Ishikawa (cell line): Measurements from ENCODE around the gene MORC3.
A peak's percentile ranks its signal among the peaks of the same experiment; 100 is the strongest.

Experiments used
- CEBPB ChIP-seq: IDR thresholded peaks from 2 replicates; pipeline ENCODE4 v1.6.1; 2012
- CREB1 ChIP-seq: IDR thresholded peaks from 2 replicates; pipeline ENCODE4 v1.6.1; 2012; ENCODE audit warnings: low read depth
- EGR1 ChIP-seq: IDR thresholded peaks from 2 replicates; pipeline ENCODE4 v1.6.1; 2012
- EP300 ChIP-seq: IDR thresholded peaks from 2 replicates; pipeline ENCODE4 v1.6.1; 2012; ENCODE audit warnings: borderline replicate concordance
- FOXM1 ChIP-seq: IDR thresholded peaks from 2 replicates; pipeline ENCODE4 v1.6.1; 2012; ENCODE audit warnings: low read depth, borderline replicate concordance
- NFIC ChIP-seq: IDR thresholded peaks from 2 replicates; pipeline ENCODE4 v1.6.1; 2012
- RAD21 ChIP-seq: IDR thresholded peaks from 2 replicates; pipeline ENCODE4 v1.6.1; 2012; ENCODE audit warnings: low read depth
- TAF1 ChIP-seq: IDR thresholded peaks from 2 replicates; pipeline ENCODE4 v1.6.1; 2012; ENCODE audit warnings: low read depth, mild to moderate bottlenecking
- TCF12 ChIP-seq: IDR thresholded peaks from 2 replicates; pipeline ENCODE4 v1.6.1; 2012; ENCODE audit warnings: low read depth
- TEAD4 ChIP-seq: IDR thresholded peaks from 2 replicates; pipeline ENCODE4 v1.6.1; 2012
- YY1 ChIP-seq: IDR thresholded peaks from 2 replicates; pipeline ENCODE4 v1.6.1; 2012; ENCODE audit warnings: low read depth
- ZBTB7A ChIP-seq: IDR thresholded peaks from 2 replicates; pipeline ENCODE4 v1.6.1; 2012; ENCODE audit warnings: low read depth
- TF ChIP-seq, protein P1 (sequence below): IDR thresholded peaks from 2 replicates; pipeline ENCODE4 v1.6.1; 2012; ENCODE audit warnings: low read depth, mild to moderate bottlenecking
- TF ChIP-seq, protein P2 (sequence below): IDR thresholded peaks from 2 replicates; pipeline ENCODE4 v1.6.1; 2012
- TF ChIP-seq, protein P3 (sequence below): IDR thresholded peaks from 2 replicates; pipeline ENCODE4 v1.6.1; 2012

MORC3 gene

DNA sequence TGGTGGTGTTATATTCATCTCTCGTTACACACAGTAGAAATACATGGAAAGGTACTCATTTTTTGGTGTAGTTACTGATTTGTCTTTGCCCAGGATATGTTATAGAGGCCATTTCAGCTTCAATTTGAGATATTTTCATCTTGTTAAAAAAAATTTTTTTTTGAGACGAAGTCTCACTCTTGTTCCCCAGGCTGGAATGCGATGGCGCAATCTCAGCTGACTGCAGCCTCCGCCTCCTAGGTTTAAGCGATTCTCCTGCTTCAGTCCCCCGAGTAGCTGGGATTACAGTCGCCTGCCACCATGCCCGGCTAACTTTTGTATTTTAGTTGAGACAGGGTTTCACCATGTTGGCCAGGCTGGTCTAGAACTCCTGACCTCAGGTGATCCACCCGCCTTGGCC lies 19.0 kb downstream of the MORC3 start:
- TF ChIP-seq FOXM1 (no peak), CEBPB (0 out of 2 replicates have a peak, but pooled peaks have one; percentile 22)

DNA sequence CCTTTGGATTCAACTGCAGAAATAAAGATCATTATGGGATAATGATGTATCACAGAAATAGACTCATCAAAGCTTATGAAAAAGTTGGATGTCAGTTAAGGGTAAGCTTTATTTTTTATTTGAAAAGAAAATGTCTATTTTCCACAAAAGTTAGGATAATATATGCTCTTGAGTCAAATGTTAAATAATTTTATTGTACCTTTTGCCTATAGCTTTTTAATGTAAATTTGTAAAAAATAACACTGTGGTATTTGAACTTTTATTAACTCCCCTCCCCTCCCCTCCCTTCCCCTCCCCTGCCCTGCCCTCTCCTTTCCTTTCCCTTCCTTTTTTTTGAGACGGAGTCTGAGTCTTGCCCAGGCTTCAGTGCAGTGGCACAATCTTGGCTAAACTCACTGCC lies 24.9 kb downstream of the MORC3 start:
- TF ChIP-seq EGR1 (no peak), NFIC (no peak), TCF12 (no peak), EP300 (no peak)
- TF ChIP-seq, protein P1, sequence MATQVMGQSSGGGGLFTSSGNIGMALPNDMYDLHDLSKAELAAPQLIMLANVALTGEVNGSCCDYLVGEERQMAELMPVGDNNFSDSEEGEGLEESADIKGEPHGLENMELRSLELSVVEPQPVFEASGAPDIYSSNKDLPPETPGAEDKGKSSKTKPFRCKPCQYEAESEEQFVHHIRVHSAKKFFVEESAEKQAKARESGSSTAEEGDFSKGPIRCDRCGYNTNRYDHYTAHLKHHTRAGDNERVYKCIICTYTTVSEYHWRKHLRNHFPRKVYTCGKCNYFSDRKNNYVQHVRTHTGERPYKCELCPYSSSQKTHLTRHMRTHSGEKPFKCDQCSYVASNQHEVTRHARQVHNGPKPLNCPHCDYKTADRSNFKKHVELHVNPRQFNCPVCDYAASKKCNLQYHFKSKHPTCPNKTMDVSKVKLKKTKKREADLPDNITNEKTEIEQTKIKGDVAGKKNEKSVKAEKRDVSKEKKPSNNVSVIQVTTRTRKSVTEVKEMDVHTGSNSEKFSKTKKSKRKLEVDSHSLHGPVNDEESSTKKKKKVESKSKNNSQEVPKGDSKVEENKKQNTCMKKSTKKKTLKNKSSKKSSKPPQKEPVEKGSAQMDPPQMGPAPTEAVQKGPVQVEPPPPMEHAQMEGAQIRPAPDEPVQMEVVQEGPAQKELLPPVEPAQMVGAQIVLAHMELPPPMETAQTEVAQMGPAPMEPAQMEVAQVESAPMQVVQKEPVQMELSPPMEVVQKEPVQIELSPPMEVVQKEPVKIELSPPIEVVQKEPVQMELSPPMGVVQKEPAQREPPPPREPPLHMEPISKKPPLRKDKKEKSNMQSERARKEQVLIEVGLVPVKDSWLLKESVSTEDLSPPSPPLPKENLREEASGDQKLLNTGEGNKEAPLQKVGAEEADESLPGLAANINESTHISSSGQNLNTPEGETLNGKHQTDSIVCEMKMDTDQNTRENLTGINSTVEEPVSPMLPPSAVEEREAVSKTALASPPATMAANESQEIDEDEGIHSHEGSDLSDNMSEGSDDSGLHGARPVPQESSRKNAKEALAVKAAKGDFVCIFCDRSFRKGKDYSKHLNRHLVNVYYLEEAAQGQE, result no peak

DNA sequence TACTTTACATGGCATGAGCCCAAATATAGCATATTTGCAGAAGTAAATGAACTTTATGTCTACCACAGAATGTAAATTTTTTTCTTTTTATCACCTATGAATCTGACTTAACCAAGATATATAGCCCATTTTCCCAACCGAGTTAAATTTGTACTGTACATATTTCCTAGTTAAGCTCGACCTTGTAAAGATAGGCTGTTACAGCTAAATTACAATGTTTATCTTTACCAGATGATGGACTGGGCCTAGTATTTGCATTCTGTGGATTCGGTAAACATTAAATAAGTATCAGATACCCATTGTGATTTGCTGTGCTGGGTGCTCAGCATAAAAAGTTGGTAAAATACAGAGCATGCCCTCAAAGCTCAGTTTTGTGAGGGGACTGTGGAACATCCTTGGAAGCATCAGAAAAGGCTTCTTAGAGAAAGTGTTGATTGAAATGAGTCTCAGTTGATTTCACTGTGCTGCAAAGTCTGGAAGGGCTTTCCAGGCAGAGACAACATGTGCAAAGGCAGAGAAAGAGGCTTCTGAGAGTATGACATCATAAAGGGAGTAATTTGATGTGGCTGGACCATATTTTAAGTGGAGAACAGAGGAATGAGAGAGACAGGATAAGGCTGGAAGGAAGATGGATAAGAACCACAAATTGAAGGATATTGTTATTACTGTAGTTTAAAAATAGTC lies 27.4 kb downstream of the MORC3 start:
- TF ChIP-seq TAF1 (no peak), FOXM1 (no peak), TEAD4 (no peak), CEBPB (no peak), TCF12 (no peak), EGR1 (no peak), NFIC (no peak), RAD21 (no peak), YY1 (no peak), CREB1 (no peak)
- TF ChIP-seq, protein P2, sequence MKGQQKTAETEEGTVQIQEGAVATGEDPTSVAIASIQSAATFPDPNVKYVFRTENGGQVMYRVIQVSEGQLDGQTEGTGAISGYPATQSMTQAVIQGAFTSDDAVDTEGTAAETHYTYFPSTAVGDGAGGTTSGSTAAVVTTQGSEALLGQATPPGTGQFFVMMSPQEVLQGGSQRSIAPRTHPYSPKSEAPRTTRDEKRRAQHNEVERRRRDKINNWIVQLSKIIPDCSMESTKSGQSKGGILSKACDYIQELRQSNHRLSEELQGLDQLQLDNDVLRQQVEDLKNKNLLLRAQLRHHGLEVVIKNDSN, result no peak
- TF ChIP-seq, protein P3, sequence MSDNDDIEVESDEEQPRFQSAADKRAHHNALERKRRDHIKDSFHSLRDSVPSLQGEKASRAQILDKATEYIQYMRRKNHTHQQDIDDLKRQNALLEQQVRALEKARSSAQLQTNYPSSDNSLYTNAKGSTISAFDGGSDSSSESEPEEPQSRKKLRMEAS, result no peak

DNA sequence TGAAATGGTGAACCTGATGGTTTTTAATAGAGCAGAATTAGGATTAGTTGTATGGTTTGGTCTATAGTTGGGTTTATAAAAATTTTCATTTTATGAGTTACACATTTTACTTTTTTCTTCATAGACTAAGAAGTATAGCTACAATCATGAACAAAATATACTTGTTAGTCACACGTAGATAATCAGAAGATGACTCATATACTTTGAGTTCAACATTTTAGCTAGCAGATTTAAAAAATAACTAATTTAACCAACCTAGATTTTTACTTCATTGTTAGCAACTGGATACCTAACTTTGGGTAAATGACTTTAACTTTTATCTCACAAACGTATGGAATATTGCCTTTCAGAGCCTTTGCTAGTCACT lies 27.9 kb downstream of the MORC3 start:
- TF ChIP-seq FOXM1, result no peak
- TF ChIP-seq, protein P3, result no peak
- TF ChIP-seq EP300, result no peak
- TF ChIP-seq NFIC, result no peak
- TF ChIP-seq CEBPB, result no peak
- TF ChIP-seq, protein P2, result no peak
- TF ChIP-seq EGR1, result no peak
- no peak for TF ChIP-seq TAF1
- no peak for TF ChIP-seq ZBTB7A
- TF ChIP-seq CREB1, result no peak

DNA sequence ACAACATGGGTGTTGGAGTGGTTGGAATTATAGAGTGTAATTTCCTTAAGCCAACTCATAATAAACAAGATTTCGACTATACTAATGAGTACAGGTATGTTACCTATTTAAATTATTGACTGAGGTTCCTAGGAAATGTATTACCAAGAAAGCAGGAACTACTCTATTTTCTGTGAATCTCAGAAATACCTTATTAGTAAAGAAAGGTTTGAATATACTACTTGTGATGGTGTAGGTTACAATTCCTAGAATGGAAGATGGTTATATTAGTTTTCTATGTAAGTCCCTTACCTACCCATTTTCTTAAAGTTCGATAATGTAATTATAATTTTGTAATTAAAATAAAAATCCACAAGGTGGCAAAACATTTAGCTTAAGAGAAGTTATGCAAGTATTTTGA lies 29.3 kb downstream of the MORC3 start:
- TF ChIP-seq FOXM1, result no peak
- TF ChIP-seq, protein P3, result no peak
- TF ChIP-seq NFIC, result no peak
- TF ChIP-seq EP300, result no peak
- no peak for TF ChIP-seq YY1
- TF ChIP-seq, protein P2, result no peak
- TF ChIP-seq TEAD4, result no peak

DNA sequence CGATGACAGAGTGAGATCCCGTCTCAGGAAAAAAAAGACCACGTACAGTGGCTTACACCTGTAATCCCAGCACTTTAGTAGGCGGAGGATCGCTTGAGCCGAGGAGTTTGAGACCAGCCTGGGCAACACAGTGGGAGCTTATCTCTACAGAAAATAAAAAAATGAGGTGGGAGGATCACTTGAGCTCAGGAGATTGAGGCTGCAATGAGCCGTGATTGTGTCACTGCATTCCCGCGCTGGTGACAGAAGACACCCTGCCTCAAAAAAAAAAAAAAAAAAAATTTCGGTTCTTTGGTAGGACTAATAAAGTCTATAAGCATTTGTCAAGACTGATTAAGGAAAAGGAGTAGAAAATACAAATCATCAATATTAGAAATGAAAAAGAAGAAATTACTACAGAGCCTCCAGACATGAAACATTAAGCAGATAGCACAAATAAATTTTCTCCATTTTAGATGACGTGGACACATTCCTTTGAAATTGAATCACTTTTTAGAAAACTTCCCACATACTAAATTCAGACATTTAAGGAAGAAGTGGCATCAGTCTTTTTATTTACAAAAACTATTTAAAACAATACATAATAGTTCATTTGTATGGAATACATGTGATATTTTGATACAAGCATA lies 30.4 kb downstream of the MORC3 start:
- TF ChIP-seq ZBTB7A (no peak), EGR1 (no peak), CEBPB (no peak), TCF12 (no peak), CREB1 (no peak)

DNA sequence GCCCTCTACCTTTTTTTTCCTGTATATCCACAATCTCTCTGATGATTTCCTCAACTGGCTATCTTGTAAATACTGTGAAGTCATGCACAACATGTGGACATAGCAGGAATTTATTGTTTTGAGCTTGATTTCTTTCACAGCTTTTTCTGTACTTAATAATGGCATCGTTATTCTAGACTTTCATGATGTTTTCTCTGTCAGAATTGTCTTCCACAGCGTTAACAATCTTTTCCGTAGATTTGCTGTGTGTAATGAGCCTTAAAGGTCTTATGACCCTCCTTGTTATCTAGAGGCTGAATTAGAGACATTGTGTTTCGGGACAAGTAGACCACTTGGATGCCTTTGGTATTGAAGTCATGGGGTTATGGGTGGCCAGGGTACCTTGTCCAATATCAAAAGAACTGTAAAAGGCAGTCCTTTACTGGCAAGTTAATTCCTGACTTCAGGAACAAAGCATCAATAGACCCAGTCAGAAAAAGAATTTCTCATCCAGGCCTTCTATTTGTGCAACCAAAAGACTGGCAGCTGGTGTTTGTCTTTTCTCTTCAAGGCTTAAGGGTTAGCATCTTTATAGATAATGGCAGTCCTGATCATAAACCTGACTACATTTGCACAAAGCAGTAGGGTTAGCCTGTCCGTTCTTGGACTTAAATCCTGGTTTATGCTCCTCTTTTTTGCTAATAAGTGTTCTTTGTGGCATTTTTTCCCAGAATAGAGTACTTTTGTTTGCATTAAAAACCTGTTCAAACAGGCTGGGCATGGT lies 35.1 kb downstream of the MORC3 start:
- no peak for TF ChIP-seq CEBPB
- TF ChIP-seq EP300, result no peak
- TF ChIP-seq, protein P2, result no peak
- no peak for TF ChIP-seq NFIC
- no peak for TF ChIP-seq TEAD4
- TF ChIP-seq FOXM1, result no peak
- no peak for TF ChIP-seq TAF1
- TF ChIP-seq ZBTB7A, result no peak
- TF ChIP-seq CREB1, result no peak
- TF ChIP-seq, protein P3, result no peak
- TF ChIP-seq, protein P1, result no peak
- no peak for TF ChIP-seq YY1
- TF ChIP-seq TCF12, result no peak
- no peak for TF ChIP-seq EGR1
- TF ChIP-seq RAD21, result no peak
